ENCODE results near the gene WWOX. TPM values are rescaled to one million over a fixed set of nuclear protein-coding genes. Genes with fewer than 3 reads are reported as not detected.

The WWOX gene
- total RNA-seq, 1 donor from 2014 or later, result 16.7 TPM

- Histone ChIP-seq H3K9me3 (ENCODE audit: control insufficient read depth in 3 of 3, low read length in 3 of 3) (no peaks in the 10 kb centered on the region), H3K36me3 (ENCODE audit: control insufficient read depth in 3 of 3, insufficient read depth in 3 of 3, low read length in 3 of 3) (no peaks in the 10 kb centered on the region), H3K27ac (ENCODE audit: low read depth, low read length) (no peak overlapping the region), H3K4me1 (ENCODE audit: control insufficient read depth in 3 of 3, insufficient read depth in 3 of 3, low read length in 3 of 3) (no peaks in the 10 kb centered on the region), H3K9ac (ENCODE audit: low read depth in 1 of 3, low read length in 3 of 3) (no peak overlapping the region), H3K27me3 (ENCODE audit: control insufficient read depth in 3 of 3, insufficient read depth in 3 of 3, low read length in 3 of 3) (no peaks in the 10 kb centered on the region), H3K4me3 (ENCODE audit: low read length in 3 of 3) (no peak overlapping the region)
Measured at GRCh38 chr16:78552106-78552675, 452.7 kb downstream of the WWOX start.

- Histone ChIP-seq H3K9ac (ENCODE audit: low read depth in 1 of 3, low read length in 3 of 3) (no peak overlapping the region), H3K9me3 (ENCODE audit: control insufficient read depth in 3 of 3, low read length in 3 of 3) (no peaks in the 10 kb centered on the region), H3K4me3 (ENCODE audit: low read length in 3 of 3) (no peak overlapping the region), H3K4me1 (ENCODE audit: control insufficient read depth in 3 of 3, insufficient read depth in 3 of 3, low read length in 3 of 3) (no peaks in the 10 kb centered on the region), H3K27ac (ENCODE audit: low read depth, low read length) (no peak overlapping the region), H3K27me3 (ENCODE audit: control insufficient read depth in 3 of 3, insufficient read depth in 3 of 3, low read length in 3 of 3) (no peaks in the 10 kb centered on the region), H3K36me3 (ENCODE audit: control insufficient read depth in 3 of 3, insufficient read depth in 3 of 3, low read length in 3 of 3) (no peaks in the 10 kb centered on the region)
Measured at GRCh38 chr16:78552716-78553115, 453.3 kb downstream of the WWOX start.

GRCh38 chr16:78553268-78554039 is 454.0 kb downstream of the WWOX start:
- H3K4me1 ChIP-seq (ENCODE audit: control insufficient read depth in 3 of 3, insufficient read depth in 3 of 3, low read length in 3 of 3), result no peaks in the 10 kb centered on the region
- H3K27ac ChIP-seq (ENCODE audit: low read depth, low read length), result no peak overlapping the region
- H3K9me3 ChIP-seq (ENCODE audit: control insufficient read depth in 3 of 3, low read length in 3 of 3), result no peaks in the 10 kb centered on the region
- no peak overlapping the region for H3K4me3 ChIP-seq (ENCODE audit: low read length in 3 of 3)
- H3K27me3 ChIP-seq (ENCODE audit: control insufficient read depth in 3 of 3, insufficient read depth in 3 of 3, low read length in 3 of 3), result no peaks in the 10 kb centered on the region
- H3K9ac ChIP-seq (ENCODE audit: low read depth in 1 of 3, low read length in 3 of 3), result no peak overlapping the region
- H3K36me3 ChIP-seq (ENCODE audit: control insufficient read depth in 3 of 3, insufficient read depth in 3 of 3, low read length in 3 of 3), result no peaks in the 10 kb centered on the region

- no peak overlapping the region for H3K27ac ChIP-seq (ENCODE audit: low read depth, low read length)
- H3K4me1 ChIP-seq (ENCODE audit: control insufficient read depth in 3 of 3, insufficient read depth in 3 of 3, low read length in 3 of 3), result no peaks in the 10 kb centered on the region
- H3K9me3 ChIP-seq (ENCODE audit: control insufficient read depth in 3 of 3, low read length in 3 of 3), result no peaks in the 10 kb centered on the region
- H3K9ac ChIP-seq (ENCODE audit: low read depth in 1 of 3, low read length in 3 of 3), result no peak overlapping the region
- no peak overlapping the region for H3K4me3 ChIP-seq (ENCODE audit: low read length in 3 of 3)
- H3K27me3 ChIP-seq (ENCODE audit: control insufficient read depth in 3 of 3, insufficient read depth in 3 of 3, low read length in 3 of 3), result no peaks in the 10 kb centered on the region
- H3K36me3 ChIP-seq (ENCODE audit: control insufficient read depth in 3 of 3, insufficient read depth in 3 of 3, low read length in 3 of 3), result no peaks in the 10 kb centered on the region
Measured at GRCh38 chr16:78556421-78556820, 457.0 kb downstream of the WWOX start.

- H3K36me3 ChIP-seq (ENCODE audit: control insufficient read depth in 3 of 3, insufficient read depth in 3 of 3, low read length in 3 of 3), result no peaks in the 10 kb centered on the region
- H3K4me1 ChIP-seq (ENCODE audit: control insufficient read depth in 3 of 3, insufficient read depth in 3 of 3, low read length in 3 of 3), result peaks cover 3 to 7% (median 5%) of the 10 kb centered on the region in 3 donors
- no peaks in the 10 kb centered on the region for H3K9me3 ChIP-seq (ENCODE audit: control insufficient read depth in 3 of 3, low read length in 3 of 3)
- no peak overlapping the region for H3K27ac ChIP-seq (ENCODE audit: low read depth, low read length)
- no peaks in the 10 kb centered on the region for H3K27me3 ChIP-seq (ENCODE audit: control insufficient read depth in 3 of 3, insufficient read depth in 3 of 3, low read length in 3 of 3)
- no peak overlapping the region for H3K9ac ChIP-seq (ENCODE audit: low read depth in 1 of 3, low read length in 3 of 3)
- H3K4me3 ChIP-seq (ENCODE audit: low read length in 3 of 3), result no peak overlapping the region
Measured at GRCh38 chr16:78560997-78561396, 461.5 kb downstream of the WWOX start.

- Histone ChIP-seq H3K27me3 (ENCODE audit: control insufficient read depth in 3 of 3, insufficient read depth in 3 of 3, low read length in 3 of 3) (no peaks in the 10 kb centered on the region), H3K4me3 (ENCODE audit: low read length in 3 of 3) (no peak overlapping the region), H3K27ac (ENCODE audit: low read depth, low read length) (no peak overlapping the region), H3K4me1 (ENCODE audit: control insufficient read depth in 3 of 3, insufficient read depth in 3 of 3, low read length in 3 of 3) (peaks cover 3 to 7% (median 5%) of the 10 kb centered on the region in 3 donors), H3K9ac (ENCODE audit: low read depth in 1 of 3, low read length in 3 of 3) (no peak overlapping the region), H3K9me3 (ENCODE audit: control insufficient read depth in 3 of 3, low read length in 3 of 3) (no peaks in the 10 kb centered on the region), H3K36me3 (ENCODE audit: control insufficient read depth in 3 of 3, insufficient read depth in 3 of 3, low read length in 3 of 3) (no peaks in the 10 kb centered on the region)
Measured at GRCh38 chr16:78562111-78562510, 462.7 kb downstream of the WWOX start.

GRCh38 chr16:78562650-78563049 is 463.2 kb downstream of the WWOX start:
- no peaks in the 10 kb centered on the region for H3K27me3 ChIP-seq (ENCODE audit: control insufficient read depth in 3 of 3, insufficient read depth in 3 of 3, low read length in 3 of 3)
- H3K9me3 ChIP-seq (ENCODE audit: control insufficient read depth in 3 of 3, low read length in 3 of 3), result no peaks in the 10 kb centered on the region
- H3K9ac ChIP-seq (ENCODE audit: low read depth in 1 of 3, low read length in 3 of 3), result no peak overlapping the region
- no peak overlapping the region for H3K27ac ChIP-seq (ENCODE audit: low read depth, low read length)
- no peaks in the 10 kb centered on the region for H3K36me3 ChIP-seq (ENCODE audit: control insufficient read depth in 3 of 3, insufficient read depth in 3 of 3, low read length in 3 of 3)
- H3K4me1 ChIP-seq (ENCODE audit: control insufficient read depth in 3 of 3, insufficient read depth in 3 of 3, low read length in 3 of 3), result peaks cover 3 to 7% (median 5%) of the 10 kb centered on the region in 3 donors
- no peak overlapping the region for H3K4me3 ChIP-seq (ENCODE audit: low read length in 3 of 3)

- Histone ChIP-seq H3K4me1 (ENCODE audit: control insufficient read depth in 3 of 3, insufficient read depth in 3 of 3, low read length in 3 of 3) (peaks cover 3 to 7% (median 5%) of the 10 kb centered on the region in 3 donors), H3K27ac (ENCODE audit: low read depth, low read length) (no peak overlapping the region), H3K36me3 (ENCODE audit: control insufficient read depth in 3 of 3, insufficient read depth in 3 of 3, low read length in 3 of 3) (no peaks in the 10 kb centered on the region), H3K4me3 (ENCODE audit: low read length in 3 of 3) (peak overlapping the region; percentile 4 to 36 (median 8)), H3K27me3 (ENCODE audit: control insufficient read depth in 3 of 3, insufficient read depth in 3 of 3, low read length in 3 of 3) (no peaks in the 10 kb centered on the region), H3K9ac (ENCODE audit: low read depth in 1 of 3, low read length in 3 of 3) (peak overlapping the region in 1 of 3 donors; percentile 17), H3K9me3 (ENCODE audit: control insufficient read depth in 3 of 3, low read length in 3 of 3) (no peaks in the 10 kb centered on the region)
Measured at GRCh38 chr16:78563905-78564304, 464.5 kb downstream of the WWOX start.

GRCh38 chr16:78566397-78567073 is 467.1 kb downstream of the WWOX start:
- no peak overlapping the region for H3K4me3 ChIP-seq (ENCODE audit: low read length in 3 of 3)
- H3K27ac ChIP-seq (ENCODE audit: low read depth, low read length), result no peak overlapping the region
- peaks cover 3 to 7% (median 5%) of the 10 kb centered on the region in 3 donors for H3K4me1 ChIP-seq (ENCODE audit: control insufficient read depth in 3 of 3, insufficient read depth in 3 of 3, low read length in 3 of 3)
- no peaks in the 10 kb centered on the region for H3K36me3 ChIP-seq (ENCODE audit: control insufficient read depth in 3 of 3, insufficient read depth in 3 of 3, low read length in 3 of 3)
- H3K9me3 ChIP-seq (ENCODE audit: control insufficient read depth in 3 of 3, low read length in 3 of 3), result no peaks in the 10 kb centered on the region
- H3K27me3 ChIP-seq (ENCODE audit: control insufficient read depth in 3 of 3, insufficient read depth in 3 of 3, low read length in 3 of 3), result no peaks in the 10 kb centered on the region
- no peak overlapping the region for H3K9ac ChIP-seq (ENCODE audit: low read depth in 1 of 3, low read length in 3 of 3)
